Right lobe of liver (tissue), 6 donors: Measurements from ENCODE around the gene C8B. TPM values are rescaled to one million over a fixed set of nuclear protein-coding genes. Genes with fewer than 3 reads are reported as not detected.
A peak's percentile ranks its signal among the peaks of the same experiment; 100 is the strongest.

Experiments used
- ATAC-seq, 4 donors: fragments of 200-7000 bp; cut with Tn5 transposase; one replicate each; pipeline ENCODE4 v1.9.1; 2020; ENCODE audit warnings: mild to moderate bottlenecking in 4 of 4, moderate library complexity in 4 of 4
- DNase-seq, 3 donors: peaks; one replicate each; pipeline ENCODE4 v3.0.0-alpha.2; 2020
- H3K27ac ChIP-seq, 3 donors: fragments of 200-600 bp; one replicate each; pipeline ENCODE4 v1.8.0; 2022
- H3K27me3 ChIP-seq, 2 donors: fragments of 200-600 bp; one replicate each; pipeline ENCODE4 v1.8.0; 2022
- H3K36me3 ChIP-seq, 4 donors: fragments of 200-600 bp; sonication (generic) in 1 of 4; one replicate each; pipeline versions ENCODE4 v1.5.1 to v1.8.0; 2017 to 2022; ENCODE audit warnings: control low read depth in 1 of 4
- H3K4me1 ChIP-seq, 4 donors: fragments of 200-600 bp; sonication (generic) in 1 of 4; one replicate each; pipeline versions ENCODE4 v1.5.1 to v1.8.0; 2017 to 2022; ENCODE audit warnings: control low read depth in 1 of 4
- H3K4me3 ChIP-seq, 3 donors: fragments of 200-600 bp; one replicate each; pipeline ENCODE4 v1.8.0; 2022
- H3K9me3 ChIP-seq, 4 donors: fragments of 200-600 bp; sonication (generic) in 1 of 4; one replicate each; pipeline versions ENCODE4 v1.5.1 to v1.8.0; 2017 to 2022; ENCODE audit warnings: control low read depth in 1 of 4
- CTCF ChIP-seq, 4 donors: fragments of 200-600 bp in 3 of 4; fragments of 450-650 bp in 1 of 4; IDR thresholded peaks; one replicate each; pipeline versions ENCODE4 v1.5.1 to v1.8.0; 2016 to 2022; ENCODE audit warnings: antibody characterized with exemption in 4 of 4, mild to moderate bottlenecking in 2 of 4
- POLR2A ChIP-seq: fragments of 450-650 bp; IDR thresholded peaks from one replicate; pipeline ENCODE4 v1.6.1; 2017; ENCODE audit warnings: antibody characterized with exemption, mild to moderate bottlenecking
- WGBS: methylation state at CpG from one replicate; pipeline ENCODE4 v1.1.6; 2018; ENCODE audit warnings: low coverage, low lambda C conversion rate; ENCODE audit not compliant: insufficient coverage; ENCODE audit errors: missing lambda C conversion rate; 5-methylcytosine and 5-hydroxymethylcytosine counted together
- intact Hi-C, 2 donors: fragments of 100-400 bp; cut with DNase I; formaldehyde crosslinking; loops; one replicate each; pipeline versions ENCODE4 v1.11.2 to v1.14.1; 2022
- total RNA-seq, 6 experiments: library from RNA; depleted of rRNA in 2 of 6; stranded (reverse); fragments of >200 nt in 2 of 6; fragmentation: NEBNext Ultra II Directional in 3 of 6; extraction: Animal tissue kit (Norgen Biotek cat#: 25700) in 3 of 6; gene quantifications; one replicate each; pipeline versions ENCODE4 v1.1.0 to v1.2.4, GENCODE V29; 2016 to 2023
- donor health status: DM: no; HTN: yes; CAD: no.
- donor health status: DM: no; HTN: no; CAD: no.
- donor health status: DM: no; HTN: no; CAD: no.
- donor health status: DM: no; HTN: yes; CAD: no.
- donor health status: DM: no; HTN: yes; CAD: no.

Gene C8B
- total RNA-seq, 6 experiments from 2014 or later = 289 to 573 (median 400) TPM

GRCh38 chr1:56978819-56979218 lies 13.0 kb upstream of the C8B start:
- Histone ChIP-seq H3K27me3 (no peaks in the 10 kb centered on the region), H3K36me3 (no peaks in the 10 kb centered on the region), H3K4me3 (no peak overlapping the region), H3K4me1 (peaks cover 0 to 8% (median 3%) of the 10 kb centered on the region in 4 donors), H3K9me3 (no peaks in the 10 kb centered on the region), H3K27ac (no peak overlapping the region)
- intact Hi-C loops = no loop called here
- DNase-seq = no peak
- WGBS = 49% methylated on average over 4 of the region's 5 CpGs
- TF ChIP-seq CTCF (IDR thresholded peaks at IDR 0.05) (no peak), POLR2A (no peak)
- peak; percentile 33 to 61 (median 45) for ATAC-seq

- H3K9me3 ChIP-seq = no peaks in the 10 kb centered on the region
- TF ChIP-seq CTCF (IDR thresholded peaks at IDR 0.05) (peak in 1 of 4 donors; percentile 18), POLR2A (no peak)
- DNase-seq (no peak), ATAC-seq (peak in 2 of 4 donors; percentile 21 to 28)
- WGBS = 70% methylated on average over 4 of the region's 4 CpGs
- no peak overlapping the region for H3K27ac ChIP-seq
- H3K36me3 ChIP-seq = no peaks in the 10 kb centered on the region
- H3K27me3 ChIP-seq = no peaks in the 10 kb centered on the region
- no peak overlapping the region for H3K4me3 ChIP-seq
- intact Hi-C loops = no loop called here
- H3K4me1 ChIP-seq = peaks cover 0 to 9% (median 3%) of the 10 kb centered on the region in 4 donors
Measured at GRCh38 chr1:56977910-56978309, 12.1 kb upstream of the C8B start.

- no peaks in the 10 kb centered on the region for H3K36me3 ChIP-seq
- no peaks in the 10 kb centered on the region for H3K9me3 ChIP-seq
- intact Hi-C loops = no loop called here
- ATAC-seq = no peak
- peaks cover 0 to 9% (median 3%) of the 10 kb centered on the region in 4 donors for H3K4me1 ChIP-seq
- no peak for DNase-seq
- no peak for TF ChIP-seq POLR2A
- TF ChIP-seq CTCF (IDR thresholded peaks at IDR 0.05) = no peak
- H3K27me3 ChIP-seq = no peaks in the 10 kb centered on the region
- H3K27ac ChIP-seq = no peak overlapping the region
- WGBS = 63% methylated on average over 4 of the region's 4 CpGs
- no peak overlapping the region for H3K4me3 ChIP-seq
Measured at GRCh38 chr1:56975446-56975845, 9.6 kb upstream of the C8B start.

- Histone ChIP-seq H3K36me3 (no peaks in the 10 kb centered on the region), H3K27ac (peak overlapping the region in 2 of 3 donors; percentile 72 to 75), H3K4me1 (peaks cover 0 to 9% (median 3%) of the 10 kb centered on the region in 4 donors), H3K4me3 (no peak overlapping the region), H3K9me3 (no peaks in the 10 kb centered on the region), H3K27me3 (no peaks in the 10 kb centered on the region)
- DNase-seq (peak in 1 of 3 donors; percentile 57), ATAC-seq (peak; percentile 68 to 80 (median 74))
- 30% methylated on average over 4 of the region's 5 CpGs for WGBS
- TF ChIP-seq CTCF (IDR thresholded peaks at IDR 0.05) = no peak
- no peak for TF ChIP-seq POLR2A
- intact Hi-C loops = no loop called here
Measured at GRCh38 chr1:56973923-56974742, 8.3 kb upstream of the C8B start.
